GM12878 (cell line): Measurements from ENCODE around the gene TXN2. TPM values are rescaled to one million over a fixed set of nuclear protein-coding genes. Genes with fewer than 3 reads are reported as not detected.
A peak's percentile ranks its signal among the peaks of the same experiment; 100 is the strongest.

Experiments
- ATAC-seq: fragments of 200-7000 bp; cut with Tn5 transposase; 3 replicates; pipeline ENCODE4 v1.9.1; 2020; ENCODE audit warnings: mild to moderate bottlenecking, moderate library complexity
- BruUV-seq: library from RNA; stranded (reverse); fragments of 400-500 nt; replicated peaks from 2 replicates; lab custom pipeline; 2021; lab: Mats Ljungman, UMichigan
- CTCF ChIA-PET: fragments of 300-600 bp; sonication (Branson Sonifier 250); formaldehyde crosslinking; extraction: SDS; loops from one replicate; lab custom pipeline; 2021; ENCODE audit warnings: inconsistent platforms; lab: Yijun Ruan, JAX
- POLR2A ChIA-PET: fragments of 350-600 bp; formaldehyde crosslinking; extraction: SDS; loops from one replicate; lab custom pipeline; 2021; ENCODE audit warnings: inconsistent platforms; lab: Charles Lee
- RAD21 ChIA-PET: fragments of 300-600 bp; sonication (Branson Sonifier 250); formaldehyde crosslinking; loops from one replicate; lab custom pipeline; 2023; ENCODE audit warnings: antibody characterized with exemption; ENCODE audit not compliant: unreplicated experiment; lab: Charles Lee
- SMC1A ChIA-PET: fragments of 300-600 bp; sonication (Branson Sonifier 250); formaldehyde crosslinking; loops from one replicate; lab custom pipeline; 2023; ENCODE audit not compliant: unreplicated experiment, uncharacterized antibody; lab: Charles Lee
- DNase-seq: peaks from one replicate; pipeline ENCODE4 v3.0.0-alpha.2; 2011; ENCODE audit warnings: low read depth, low spot score
- FAIRE-seq: peaks from 3 replicates; lab custom pipeline; 2011; peaks lifted over from hg19 to GRCh38; lab: Jason Lieb, UNC
- H2AFZ ChIP-seq: 2 replicates; pipeline ENCODE4 v1.6.0; 2011; ENCODE audit warnings: low read depth, low read length, control low read depth; ENCODE audit not compliant: control insufficient read depth
- H3K27ac ChIP-seq: 2 replicates; pipeline ENCODE4 v1.5.1; 2011; ENCODE audit warnings: control low read depth; ENCODE audit not compliant: control insufficient read depth, insufficient read depth
- H3K27me3 ChIP-seq, 2 experiments: replicated peaks in 1 of 2; 2 replicates each; pipeline versions ENCODE4 v1.6.0 to v1.6.1; 2011; ENCODE audit warnings: low read length in 1 of 2; ENCODE audit not compliant: control insufficient read depth in 2 of 2, insufficient read depth in 2 of 2
- H3K36me3 ChIP-seq, 2 experiments: 2 replicates each; pipeline ENCODE4 v1.5.1; 2011; ENCODE audit warnings: low read length in 1 of 2; ENCODE audit not compliant: control insufficient read depth in 2 of 2, insufficient read depth in 2 of 2
- H3K4me1 ChIP-seq: 2 replicates; pipeline ENCODE4 v1.6.1; 2011; ENCODE audit warnings: mild to moderate bottlenecking, low read length, moderate library complexity, mixed read lengths; ENCODE audit not compliant: control insufficient read depth, insufficient read depth
- H3K4me2 ChIP-seq: 2 replicates; pipeline ENCODE4 v1.6.0; 2011; ENCODE audit warnings: control low read depth; ENCODE audit not compliant: control insufficient read depth, insufficient read depth
- H3K4me3 ChIP-seq: fragments of 200-600 bp; sonication (generic); 2 replicates; pipeline ENCODE4 v1.5.1; 2016
- H3K79me2 ChIP-seq: 2 replicates; pipeline ENCODE4 v1.6.0; 2011; ENCODE audit warnings: low read length; ENCODE audit not compliant: control insufficient read depth, insufficient read depth
- H3K9ac ChIP-seq: 2 replicates; pipeline ENCODE4 v1.8.0; 2011; ENCODE audit warnings: low read length, control low read depth, mixed read lengths; ENCODE audit not compliant: control insufficient read depth, insufficient read depth
- H3K9me3 ChIP-seq: replicated peaks from 3 replicates; pipeline ENCODE4 v1.5.1; 2011; ENCODE audit warnings: mild to moderate bottlenecking, low read length; ENCODE audit not compliant: control insufficient read depth, insufficient read depth
- H4K20me1 ChIP-seq: 2 replicates; pipeline ENCODE4 v1.6.0; 2011; ENCODE audit not compliant: control insufficient read depth, insufficient read depth
- CBX5 ChIP-seq: sonication (generic); IDR thresholded peaks from 2 replicates; pipeline ENCODE4 v1.6.1; 2016; ENCODE audit warnings: low read depth, moderate library complexity, mild to moderate bottlenecking, inconsistent platforms
- CTCF ChIP-seq, 3 experiments: IDR thresholded peaks in 2 of 3; conservative IDR thresholded peaks in 1 of 3; 2 replicates each; pipeline ENCODE4 v1.5.1; 2011; ENCODE audit warnings: low read depth in 3 of 3, low read length in 3 of 3, mild to moderate bottlenecking in 3 of 3, control low read depth in 2 of 3, moderate library complexity in 2 of 3, inconsistent platforms in 1 of 3, mixed read lengths in 1 of 3; ENCODE audit not compliant: control insufficient read depth in 2 of 3, insufficient read depth in 1 of 3; ENCODE audit errors: extremely low read depth in 1 of 3
- FOS ChIP-seq: IDR thresholded peaks from 3 replicates; pipeline ENCODE4 v1.6.1; 2011; ENCODE audit warnings: borderline replicate concordance; ENCODE audit not compliant: insufficient read length; ENCODE audit errors: extremely low read depth
- LARP7 ChIP-seq: fragments of 450-650 bp; IDR thresholded peaks from 2 replicates; pipeline ENCODE4 v1.6.1; 2017; ENCODE audit warnings: mild to moderate bottlenecking
- MYB ChIP-seq: fragments of 150-350 bp; IDR thresholded peaks from 2 replicates; pipeline ENCODE4 v1.6.1; 2014; ENCODE audit warnings: mild to moderate bottlenecking, low read depth, low read length, borderline replicate concordance
- POLR2A ChIP-seq: IDR thresholded peaks from 2 replicates; pipeline ENCODE4 v1.6.1; 2011; ENCODE audit warnings: low read depth, mild to moderate bottlenecking, low read length
- POLR2AphosphoS5 ChIP-seq: IDR thresholded peaks from 2 replicates; pipeline ENCODE4 v1.6.1; 2011; ENCODE audit warnings: mild to moderate bottlenecking, low read length, inconsistent platforms
- RAD21 ChIP-seq: IDR thresholded peaks from 2 replicates; pipeline ENCODE4 v1.6.1; 2011; ENCODE audit warnings: mild to moderate bottlenecking, low read depth, low read length, moderate library complexity; ENCODE audit not compliant: insufficient read depth
- SMC3 ChIP-seq: IDR thresholded peaks from 2 replicates; pipeline ENCODE4 v1.6.1; 2011; ENCODE audit warnings: low read length, improper control_type of control experiment, borderline replicate concordance
- SPI1 ChIP-seq: IDR thresholded peaks from 2 replicates; pipeline ENCODE4 v1.6.1; 2011; ENCODE audit warnings: low read depth, mild to moderate bottlenecking, low read length, moderate library complexity, borderline replicate concordance; ENCODE audit not compliant: insufficient read depth
- YY1 ChIP-seq: IDR thresholded peaks from 2 replicates; pipeline ENCODE4 v1.6.1; 2011; ENCODE audit warnings: low read depth, mild to moderate bottlenecking, low read length
- WGBS: methylation state at CpG from one replicate; pipeline ENCODE4 v1.1.6; 2016; ENCODE audit warnings: low lambda C conversion rate; ENCODE audit not compliant: insufficient replicate concordance, insufficient coverage; ENCODE audit errors: missing lambda C conversion rate; 5-methylcytosine and 5-hydroxymethylcytosine counted together
- in situ Hi-C: fragments of 300-500 bp; cut with MboI; formaldehyde crosslinking; loops from 9 replicates; pipeline ENCODE4 v1.14.3; 2018; ENCODE audit warnings: mixed read lengths
- intact Hi-C: fragments of 100-400 bp; cut with micrococcal nuclease; formaldehyde crosslinking; loops from one replicate; pipeline ENCODE4 v1.14.2; 2022; ENCODE audit not compliant: unreplicated experiment
- polyA plus RNA-seq, 11 experiments: library from polyadenylated mRNA; depleted of rRNA in 4 of 11; unstranded in 6 of 11; stranded (reverse) in 5 of 11; fragments of >200 nt; fragmentation: Nextera tagmentation in 4 of 11; fragmentation: Illumina TruSeq in 1 of 11; extraction: Ambion mirVana in 4 of 11; extraction: Trizol in 1 of 11; gene quantifications; 1 replicate in 1 of 11; 2 replicates in 10 of 11; pipeline versions ENCODE4 v1.2.1 to v1.2.3, GENCODE V29; 2011 to 2016; ENCODE audit warnings: inconsistent platforms in 2 of 11, missing spikeins in 2 of 11, low read depth in 1 of 11
- total RNA-seq, 4 experiments: library from RNA; depleted of rRNA in 3 of 4; stranded (reverse); fragments of >200 nt in 3 of 4; fragmentation: Illumina TruSeq in 1 of 4; extraction: Trizol in 1 of 4; gene quantifications; 2 replicates each; pipeline versions ENCODE4 v1.2.1 to v1.2.3, GENCODE V29; 2013 to 2021

Gene TXN2
- total and polyA plus RNA-seq, 10 of the 15 experiments (the other 5 are each of a cell fraction or from before 2014, with no cell fraction given): 70.2 to 350 (median 183) TPM

DNA sequence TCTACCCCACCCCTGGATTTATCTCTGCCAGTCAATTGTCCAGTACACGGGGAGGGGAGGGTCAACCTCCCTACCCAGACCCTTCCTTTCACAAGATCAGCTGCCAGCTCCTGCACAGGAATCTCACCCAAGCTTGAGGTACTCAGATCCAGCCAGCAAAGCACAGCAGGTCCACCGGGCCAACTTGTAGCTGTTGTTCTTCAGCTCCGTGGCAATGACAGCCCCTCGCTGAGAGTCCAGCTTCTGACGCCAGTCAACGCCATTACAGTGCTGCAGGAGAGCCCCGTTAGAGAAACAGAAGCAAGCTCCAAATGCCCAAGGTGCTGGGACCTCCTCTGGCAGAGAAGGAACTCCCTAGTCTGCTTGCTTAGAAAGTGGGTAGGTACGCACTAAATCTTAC lies 30.9 kb upstream of the TXN2 start:
- H3K4me1 ChIP-seq: peaks cover under 1% of the 10 kb centered on the region
- POLR2A ChIA-PET: interaction anchor here (0.5 kb wide), 1 partner anchor 25 kb away, joined by 3 read pairs; no protein-coding TSS in a partner anchor
- H4K20me1 ChIP-seq: no peaks in the 10 kb centered on the region; the same call in 1 of the 2 replicates
- no peak overlapping the region for H3K4me2 ChIP-seq
- peaks cover 41 to 44% of the 10 kb centered on the region in 2 experiments for H3K36me3 ChIP-seq
- CTCF ChIA-PET: interaction anchor here (2.0 kb wide), 1 partner anchor 11 kb away, joined by 5 read pairs; no protein-coding TSS in a partner anchor
- 98% methylated on average over 8 of the region's 8 CpGs for WGBS
- no peaks in the 10 kb centered on the region for H3K9me3 ChIP-seq
- H3K9ac ChIP-seq: no peak overlapping the region
- H2AFZ ChIP-seq: no peak overlapping the region
- intact Hi-C loops: no loop called here
- in situ Hi-C loops: loop anchor here (25.0 kb wide), 1 partner anchor 1100 kb away; the partner anchor contains the start of gene MCM5
- no TSS peak for BruUV-seq
- RAD21 ChIA-PET: no interaction called here
- TF ChIP-seq MYB (no peak), POLR2A (peak; percentile 56)
- SMC1A ChIA-PET: no interaction called here
- ATAC-seq (no peak), DNase-seq (no peak), FAIRE-seq (no peak)
- H3K4me3 ChIP-seq: no peak overlapping the region
- no peaks in the 10 kb centered on the region for H3K27me3 ChIP-seq
- H3K27ac ChIP-seq: no peak overlapping the region
- H3K79me2 ChIP-seq: no peaks in the 10 kb centered on the region

DNA sequence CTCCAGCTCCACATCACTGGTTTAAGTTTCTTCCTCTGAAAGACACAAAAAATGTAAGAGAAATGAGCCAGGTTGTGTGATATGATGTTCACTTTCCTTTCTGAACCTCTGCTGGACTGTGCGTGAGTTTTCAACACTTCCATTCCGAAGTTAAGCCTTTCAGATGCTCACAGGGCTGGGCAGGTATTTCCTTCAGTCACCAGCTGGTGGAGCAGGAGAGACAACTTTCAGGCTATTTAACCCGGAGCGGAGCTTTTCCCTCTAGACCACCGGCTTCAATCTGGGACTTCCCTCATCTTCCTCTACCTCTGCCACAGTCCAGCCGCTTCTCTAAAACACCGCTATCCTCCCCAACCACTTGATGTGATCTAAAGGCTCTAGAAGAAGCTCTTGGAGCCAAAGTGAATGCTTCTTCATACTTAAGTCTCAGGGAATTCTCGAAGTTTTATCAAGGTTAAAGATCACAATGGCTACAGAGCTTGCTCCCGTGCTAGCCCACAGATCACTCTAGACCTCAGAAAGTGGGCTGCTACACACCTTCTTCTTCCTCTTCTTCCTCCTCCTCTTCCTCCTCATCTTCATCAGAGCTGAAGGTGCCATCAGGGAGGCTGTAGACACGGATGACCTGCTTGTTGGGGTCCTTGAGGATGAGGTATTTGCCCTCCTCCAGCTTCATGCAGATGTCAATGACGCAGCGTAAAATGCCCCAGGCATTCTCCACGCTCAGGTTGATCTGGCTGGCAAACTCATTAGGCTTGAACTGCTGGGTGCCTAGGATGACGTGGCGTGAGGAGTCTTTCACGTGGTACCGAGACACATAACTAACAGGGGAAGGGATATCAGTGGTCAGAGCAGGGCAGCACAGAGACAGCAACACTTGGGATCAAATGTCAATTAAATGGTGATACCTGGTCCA lies 29.8 kb upstream of the TXN2 start:
- TSS peak; percentile 11 for BruUV-seq
- ATAC-seq: peak; percentile 59
- in situ Hi-C loops: loop anchor here (25.0 kb wide), 1 partner anchor 1099 kb away; the partner anchor contains the start of gene MCM5
- Histone ChIP-seq H4K20me1 (no peaks in the 10 kb centered on the region; the same call in 1 of the 2 replicates), H2AFZ (no peak overlapping the region), H3K4me1 (peaks cover 7% of the 10 kb centered on the region), H3K4me3 (no peak overlapping the region), H3K27ac (no peak overlapping the region), H3K79me2 (no peaks in the 10 kb centered on the region), H3K9ac (no peak overlapping the region), H3K27me3 (no peaks in the 10 kb centered on the region), H3K9me3 (no peaks in the 10 kb centered on the region), H3K4me2 (no peak overlapping the region), H3K36me3 (peaks cover 31 to 34% of the 10 kb centered on the region in 2 experiments)
- ChIA-PET POLR2A (interaction anchor here (0.8 to 0.9 kb wide), 3 partner anchors 9 to 17 kb away, joined by 3 to 5 read pairs (median 3); partner anchors contain the start of gene EIF3D), CTCF (interaction anchor here (0.8 to 2.3 kb wide), 10 partner anchors 9 to 345 kb away, joined by 3 to 9 read pairs (median 6); no protein-coding TSS in a partner anchor), SMC1A (interaction anchor here (1.1 to 1.3 kb wide), 2 partner anchors 10 to 17 kb away, joined by 3 read pairs; no protein-coding TSS in a partner anchor), RAD21 (interaction anchor here (0.6 to 1.2 kb wide), 3 partner anchors 11 to 20 kb away, joined by 3 to 5 read pairs (median 4); no protein-coding TSS in a partner anchor)
- WGBS: 75% methylated on average over 17 of the region's 17 CpGs
- TF ChIP-seq SPI1: no peak
- peak; percentile 63 for TF ChIP-seq POLR2A
- TF ChIP-seq FOS: no peak
- TF ChIP-seq CTCF (IDR thresholded peaks at IDR 0.05 in 2 of 3, conservative IDR thresholded peaks at IDR 0.05 in 1 of 3; ENCODE audit: control insufficient read depth in 2 of 3, extremely low read depth in 1 of 3, insufficient read depth in 1 of 3, low read depth in 3 of 3, low read length in 3 of 3): peak; percentile 60 to 76 (median 66)
- TF ChIP-seq LARP7: no peak
- no peak for TF ChIP-seq POLR2AphosphoS5
- 0 out of 2 replicates have a peak, but pooled peaks have one; percentile 16 for TF ChIP-seq YY1
- no peak for TF ChIP-seq CBX5
- TF ChIP-seq SMC3: peak; percentile 7; the same call in 1 of the 2 replicates
- TF ChIP-seq RAD21: peak; percentile 39
- no peak for DNase-seq
- peak; percentile 79 for FAIRE-seq
- intact Hi-C loops: no loop called here
